GM19328 (cell line): ENCODE measurements around the gene TIAM1.

Source experiments
- ATAC-seq: cut with Tn5 transposase; IDR thresholded peaks from one replicate; pipeline ENCODE4 v1.9.1; 2021; ENCODE audit warnings: mild to moderate bottlenecking, moderate library complexity; ENCODE audit not compliant: unreplicated experiment

TIAM1 gene

DNA sequence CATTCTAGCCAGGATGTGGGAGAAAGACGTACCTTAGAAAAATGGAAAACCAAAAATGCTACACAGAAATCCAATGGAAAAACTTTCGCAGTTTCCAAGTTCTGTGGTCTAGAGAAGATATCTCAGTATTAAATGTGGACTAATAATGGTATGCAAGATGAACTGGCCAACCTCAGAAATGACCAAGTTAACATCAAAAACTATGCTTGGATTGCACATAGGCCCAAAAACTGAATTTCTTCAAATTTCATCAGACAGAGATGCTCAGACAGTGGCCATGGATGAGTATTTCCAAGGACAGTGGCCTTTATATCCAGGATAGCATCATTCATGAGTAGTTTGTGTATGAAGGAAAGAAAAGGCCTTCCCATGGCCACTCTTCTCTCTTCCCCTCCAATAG is 132.2 kb downstream of the TIAM1 start:
- no peak for ATAC-seq

- ATAC-seq: no peak
These were observed 138.6 kb downstream of the TIAM1 start for GRCh38 chr21:31205412-31205811.

DNA sequence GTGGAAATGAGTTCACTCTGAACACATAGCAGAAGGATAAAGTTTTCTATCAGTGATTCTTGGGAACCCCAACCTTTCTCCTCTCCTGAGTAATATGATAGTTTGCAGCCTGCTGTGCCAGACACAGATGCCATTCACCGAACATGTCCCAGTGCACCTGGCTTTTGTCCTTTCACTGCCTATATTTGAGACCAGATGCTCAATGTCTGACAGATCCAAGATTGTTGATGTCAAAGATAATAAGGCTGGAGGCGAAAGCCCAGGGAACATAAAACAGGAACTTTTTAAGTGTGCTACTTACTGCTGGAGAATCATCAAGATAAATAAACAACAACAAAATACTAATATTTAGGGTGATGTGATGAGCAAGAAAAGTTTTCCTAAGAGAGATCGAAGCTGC is 139.3 kb downstream of the TIAM1 start:
- ATAC-seq: no peak

DNA sequence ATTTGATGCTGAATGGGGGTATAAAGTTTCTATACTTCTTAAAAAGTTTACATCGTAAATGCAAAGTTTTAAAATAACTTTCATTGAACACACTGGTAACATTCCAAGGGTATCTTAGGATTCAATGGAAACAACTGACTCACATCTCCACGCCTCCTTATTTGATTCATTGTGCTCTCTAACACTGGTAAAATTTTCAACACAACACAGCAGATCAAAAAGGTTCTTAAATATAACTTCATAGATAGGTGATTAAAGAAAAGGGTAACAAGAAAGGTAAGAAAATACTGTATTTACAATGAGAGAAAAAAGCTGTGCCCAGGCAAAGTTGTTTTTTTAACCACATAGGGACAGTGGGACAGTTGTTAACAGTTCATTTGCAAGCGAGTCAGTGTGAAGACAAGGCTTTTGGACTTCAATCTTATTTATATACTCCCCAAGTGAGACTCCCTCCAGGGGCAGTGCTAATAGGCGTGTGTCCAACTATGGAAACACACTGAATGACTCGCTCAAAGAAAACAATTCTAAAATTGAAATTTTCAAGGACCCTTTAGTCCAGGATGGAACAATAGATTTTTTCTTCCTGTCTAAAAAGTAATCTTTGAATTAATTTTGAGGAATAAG is 140.5 kb downstream of the TIAM1 start:
- no peak for ATAC-seq

DNA sequence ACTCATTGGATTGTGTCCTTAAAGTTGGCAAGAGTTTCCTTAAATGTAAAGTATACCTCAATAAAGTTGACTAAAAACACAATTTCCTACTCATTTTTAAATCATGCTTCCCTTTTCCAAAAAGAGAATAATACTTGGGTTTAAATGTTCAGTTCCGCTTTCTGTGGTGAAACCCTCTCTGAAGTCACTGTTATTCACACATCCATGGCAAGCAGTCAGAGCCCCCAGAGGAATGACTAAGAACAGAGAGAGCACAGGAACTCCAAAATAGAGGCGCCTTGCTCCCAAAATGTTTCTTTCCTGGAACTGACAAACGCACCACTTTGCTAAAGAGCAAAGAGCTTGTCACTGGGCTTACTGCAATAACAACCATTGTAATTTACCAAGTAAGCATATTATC is 142.5 kb downstream of the TIAM1 start:
- ATAC-seq: no peak

DNA sequence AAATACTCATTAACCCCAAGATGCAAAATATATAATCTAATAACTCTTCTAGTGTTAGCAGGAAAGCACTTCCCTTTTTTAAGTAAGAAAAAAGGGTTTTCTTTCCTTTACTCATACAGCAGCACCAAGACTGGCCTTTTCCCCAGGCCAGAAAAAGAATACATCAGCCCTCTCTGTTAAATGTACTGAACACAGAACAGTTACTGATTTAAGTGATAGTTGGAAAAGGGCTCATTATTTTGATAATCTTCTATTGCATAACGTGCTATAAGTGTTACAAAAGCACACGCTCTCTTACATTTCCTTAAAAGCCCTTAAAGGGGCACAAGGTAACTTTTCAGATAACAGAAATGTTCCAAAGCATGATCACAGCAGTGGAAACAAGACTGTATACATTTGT is 142.9 kb downstream of the TIAM1 start:
- no peak for ATAC-seq

GRCh38 chr21:31198575-31198974 is 145.5 kb downstream of the TIAM1 start:
- no peak for ATAC-seq

GRCh38 chr21:31196724-31197123 is 147.3 kb downstream of the TIAM1 start:
- ATAC-seq: no peak

GRCh38 chr21:31195334-31196015 is 148.6 kb downstream of the TIAM1 start:
- ATAC-seq: no peak

- ATAC-seq: no peak
These were observed 149.4 kb downstream of the TIAM1 start for GRCh38 chr21:31194510-31195293.

- no peak for ATAC-seq
These were observed 150.3 kb downstream of the TIAM1 start for GRCh38 chr21:31193761-31194160.

GRCh38 chr21:31191553-31191952 is 152.5 kb downstream of the TIAM1 start:
- ATAC-seq: no peak

- ATAC-seq: no peak
These were observed 153.5 kb downstream of the TIAM1 start for GRCh38 chr21:31190516-31190915.

GRCh38 chr21:31187499-31187898 is 156.6 kb downstream of the TIAM1 start:
- ATAC-seq: no peak

- ATAC-seq: no peak
These were observed 157.1 kb downstream of the TIAM1 start for GRCh38 chr21:31186916-31187315.

DNA sequence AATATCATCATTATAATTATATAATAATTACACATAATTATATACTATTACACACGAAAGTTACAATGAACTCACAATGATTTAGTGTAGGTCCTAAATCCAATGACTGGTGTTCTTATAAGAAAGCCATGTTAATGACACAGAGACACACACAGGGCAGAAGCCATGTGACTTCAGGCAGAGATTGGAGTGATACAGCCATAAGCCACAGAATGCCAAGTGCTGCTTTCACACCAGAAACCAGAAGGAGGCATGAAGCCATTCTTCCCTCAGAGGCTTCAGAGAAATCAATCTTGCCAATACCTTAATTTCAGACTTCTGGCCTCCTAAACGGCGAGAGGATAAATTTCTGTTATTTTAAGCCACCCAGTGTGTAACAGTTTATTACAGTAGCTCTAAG is 158.4 kb downstream of the TIAM1 start:
- no peak for ATAC-seq

- no peak for ATAC-seq
These were observed 159.2 kb downstream of the TIAM1 start for GRCh38 chr21:31184876-31185275.

- no peak for ATAC-seq
These were observed 159.6 kb downstream of the TIAM1 start for GRCh38 chr21:31184459-31184858.

GRCh38 chr21:31182231-31183140 is 161.6 kb downstream of the TIAM1 start:
- no peak for ATAC-seq

DNA sequence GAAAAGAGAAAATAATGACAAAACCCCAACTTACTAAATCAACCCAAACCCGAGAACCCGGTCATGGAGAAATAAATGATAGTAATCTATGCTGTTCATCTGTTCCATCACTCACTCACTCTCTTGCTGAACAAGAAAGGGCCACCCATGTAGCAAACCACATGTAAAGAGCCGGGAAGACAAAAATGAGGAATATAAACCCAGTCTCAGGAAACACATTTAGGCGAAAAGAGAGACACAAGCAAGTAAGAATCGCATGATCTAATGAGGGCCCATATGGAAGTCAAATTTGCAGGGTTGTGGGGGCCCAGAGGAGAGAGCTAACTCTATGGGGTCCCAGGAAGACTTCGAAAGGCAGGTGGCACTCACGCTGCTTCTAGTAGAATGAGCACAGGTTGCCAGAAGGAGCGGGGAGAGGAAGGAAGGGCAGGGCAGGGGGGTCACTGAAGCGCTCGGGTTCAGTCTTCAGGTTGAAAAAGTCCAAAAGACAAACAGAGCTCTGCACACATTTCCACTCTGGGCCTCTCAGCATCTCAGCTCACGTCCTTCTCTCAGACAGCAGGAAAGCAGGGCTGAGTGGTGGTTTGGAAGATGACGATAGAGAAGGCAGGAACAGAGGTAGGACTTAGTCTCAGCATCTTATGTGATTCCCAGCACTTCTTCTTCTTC is 162.8 kb downstream of the TIAM1 start:
- no peak for ATAC-seq
